Natural killer cell (primary cell): ENCODE data around the gene RPL15. TPM values are rescaled to one million over a fixed set of nuclear protein-coding genes. Genes with fewer than 3 reads are reported as not detected.
"Not testable (repeated sequence)": the region's sequence is repeated elsewhere in the genome, so short reads cannot be mapped to it uniquely, and the experiment has no call there.

Experiments used
- ATAC-seq, 3 donors: fragments of 150-1000 bp in 2 of 3; fragments of 200-7000 bp in 1 of 3; cut with Tn5 transposase; 1 replicate in 1 of 3; 2 replicates in 2 of 3; pipeline ENCODE4 v1.10.0; 2021; ENCODE audit warnings: mild to moderate bottlenecking in 2 of 3, moderate library complexity in 2 of 3
- DNase-seq, 2 donors: peaks; one replicate each; pipeline versions ENCODE4 v3.0.0 to v3.0.0-alpha.2; 2013 to 2021; ENCODE audit warnings: mixed read lengths in 1 of 2
- H3K27ac ChIP-seq: one replicate; pipeline ENCODE4 v1.5.1; 2013; ENCODE audit warnings: mild to moderate bottlenecking, low read length
- H3K27me3 ChIP-seq: one replicate; pipeline ENCODE4 v1.6.1; 2013; ENCODE audit warnings: low read length; ENCODE audit not compliant: control insufficient read depth, insufficient read depth
- H3K36me3 ChIP-seq: one replicate; pipeline ENCODE4 v1.6.1; 2013; ENCODE audit warnings: low read length; ENCODE audit not compliant: control insufficient read depth, insufficient read depth
- H3K4me1 ChIP-seq: one replicate; pipeline ENCODE4 v1.6.1; 2013; ENCODE audit warnings: low read length; ENCODE audit not compliant: control insufficient read depth, insufficient read depth
- H3K4me3 ChIP-seq: one replicate; pipeline ENCODE4 v1.5.1; 2013; ENCODE audit warnings: low read length
- H3K9me3 ChIP-seq: one replicate; pipeline ENCODE4 v1.6.1; 2013; ENCODE audit warnings: low read length; ENCODE audit not compliant: control insufficient read depth, insufficient read depth
- H3K27ac Mint-ChIP-seq, 2 donors: one replicate each; pipeline ENCODE4 v1.8.0; 2022; ENCODE audit warnings: mild to moderate bottlenecking in 2 of 2, mixed read lengths in 2 of 2, moderate library complexity in 1 of 2
- H3K27me3 Mint-ChIP-seq, 2 donors: one replicate each; pipeline ENCODE4 v1.8.0; 2022; ENCODE audit warnings: low read depth in 2 of 2, mixed read lengths in 2 of 2
- H3K36me3 Mint-ChIP-seq: one replicate; pipeline ENCODE4 v1.8.0; 2022; ENCODE audit warnings: mixed read lengths
- H3K4me1 Mint-ChIP-seq, 2 donors: one replicate each; pipeline ENCODE4 v1.8.0; 2022; ENCODE audit warnings: mixed read lengths in 2 of 2
- H3K4me3 Mint-ChIP-seq: one replicate; pipeline ENCODE4 v1.8.0; 2022; ENCODE audit warnings: mild to moderate bottlenecking, moderate library complexity, mixed read lengths
- H3K9me3 Mint-ChIP-seq, 2 donors: one replicate each; pipeline ENCODE4 v1.8.0; 2022; ENCODE audit warnings: mixed read lengths in 2 of 2
- CTCF ChIP-seq: fragments of 200-600 bp; IDR thresholded peaks from one replicate; pipeline ENCODE4 v1.8.0; 2022; ENCODE audit warnings: antibody characterized with exemption
- WGBS: methylation state at CpG from one replicate; pipeline ENCODE4 v1.1.7; 2013; ENCODE audit warnings: missing lambda C conversion rate; ENCODE audit not compliant: insufficient coverage; 5-methylcytosine and 5-hydroxymethylcytosine counted together
- intact Hi-C: fragments of 100-400 bp; cut with micrococcal nuclease; formaldehyde crosslinking; loops from one replicate; pipeline ENCODE4 v1.14.2; 2022
- total RNA-seq, 4 donors: library from RNA; stranded (reverse); fragments of 120-200 nt in 1 of 4; gene quantifications; one replicate each; pipeline versions ENCODE4 v1.2.3 to v1.2.4, GENCODE V29; 2013 to 2022

Gene RPL15
- total RNA-seq, 3 donors from 2014 or later (not counting 1 experiment from before 2014, with no cell fraction given) = 1,116 to 1,338 (median 1,291) TPM

- H3K36me3 Mint-ChIP-seq = no peaks in the 10 kb centered on the region
- ATAC-seq = peak in 2 of 3 donors; percentile 64
- peaks cover 44 to 47% of the 10 kb centered on the region in 2 donors for H3K4me1 Mint-ChIP-seq
- H3K9me3 ChIP-seq = no peaks in the 10 kb centered on the region
- H3K27ac Mint-ChIP-seq = peak overlapping the region; percentile 80 to 81
- no peaks in the 10 kb centered on the region for H3K36me3 ChIP-seq
- no peaks in the 10 kb centered on the region for H3K27me3 ChIP-seq
- DNase-seq = no peak
- no peaks in the 10 kb centered on the region for H3K4me1 ChIP-seq
- no peaks in the 10 kb centered on the region for H3K27me3 Mint-ChIP-seq
- TF ChIP-seq CTCF = no peak
- no peak overlapping the region for H3K4me3 ChIP-seq
- no peak overlapping the region for H3K27ac ChIP-seq
- 24% methylated on average over 2 of the region's 4 CpGs for WGBS
- H3K9me3 Mint-ChIP-seq = no peaks in the 10 kb centered on the region
- intact Hi-C loops = no loop called here
- peak overlapping the region; percentile 78 for H3K4me3 Mint-ChIP-seq
Measured at GRCh38 chr3:23880703-23881339, 36.1 kb upstream of the RPL15 start.

GRCh38 chr3:23881993-23882392 is 34.9 kb upstream of the RPL15 start:
- H3K27me3 Mint-ChIP-seq, H3K27ac ChIP-seq, H3K4me1 ChIP-seq, H3K9me3 Mint-ChIP-seq, H3K9me3 ChIP-seq, H3K36me3 Mint-ChIP-seq, H3K27me3 ChIP-seq, H3K4me3 ChIP-seq, intact Hi-C loops, DNase-seq, H3K36me3 ChIP-seq: not testable (repeated sequence)
- WGBS = 49% methylated on average over 4 of the region's 4 CpGs
- H3K4me1 Mint-ChIP-seq = peaks cover 36 to 37% of the 10 kb centered on the region in 2 donors
- peak overlapping the region; percentile 80 to 81 for H3K27ac Mint-ChIP-seq
- H3K4me3 Mint-ChIP-seq = peak overlapping the region; percentile 78
- peak in 1 of 3 donors; percentile 22 for ATAC-seq

- DNase-seq = no peak
- no peaks in the 10 kb centered on the region for H3K9me3 Mint-ChIP-seq
- no peak for ATAC-seq
- Histone ChIP-seq H3K9me3 (no peaks in the 10 kb centered on the region), H3K27me3 (no peaks in the 10 kb centered on the region), H3K27ac (no peak overlapping the region), H3K4me1 (no peaks in the 10 kb centered on the region), H3K36me3 (no peaks in the 10 kb centered on the region), H3K4me3 (no peak overlapping the region)
- peak overlapping the region in 1 of 2 donors; percentile 81 for H3K27ac Mint-ChIP-seq
- peak overlapping the region; percentile 78 for H3K4me3 Mint-ChIP-seq
- H3K4me1 Mint-ChIP-seq = peaks cover 31 to 32% of the 10 kb centered on the region in 2 donors
- H3K27me3 Mint-ChIP-seq = no peaks in the 10 kb centered on the region
- no peak for TF ChIP-seq CTCF
- H3K36me3 Mint-ChIP-seq = no peaks in the 10 kb centered on the region
- 98% methylated on average over 28 of the region's 28 CpGs for WGBS
- intact Hi-C loops = no loop called here
Measured at GRCh38 chr3:23882487-23882918, 34.4 kb upstream of the RPL15 start.

- H3K9me3 ChIP-seq = no peaks in the 10 kb centered on the region
- no peak overlapping the region for H3K4me3 ChIP-seq
- Mint-ChIP-seq H3K9me3 (no peaks in the 10 kb centered on the region), H3K36me3 (no peaks in the 10 kb centered on the region), H3K4me3 (no peak overlapping the region), H3K27me3 (no peaks in the 10 kb centered on the region), H3K27ac (no peak overlapping the region), H3K4me1 (peaks cover 21 to 25% of the 10 kb centered on the region in 2 donors)
- TF ChIP-seq CTCF = no peak
- H3K27ac ChIP-seq = no peak overlapping the region
- H3K4me1 ChIP-seq = no peaks in the 10 kb centered on the region
- H3K27me3 ChIP-seq = no peaks in the 10 kb centered on the region
- DNase-seq (no peak), ATAC-seq (no peak)
- H3K36me3 ChIP-seq = no peaks in the 10 kb centered on the region
- intact Hi-C loops = no loop called here
- 100% methylated on average over 1 of the region's 2 CpGs for WGBS
Measured at GRCh38 chr3:23884481-23884880, 32.5 kb upstream of the RPL15 start.
